GM19395 (cell line): ENCODE results near the gene MTG2.

Experiments used
- ATAC-seq: cut with Tn5 transposase; IDR thresholded peaks from one replicate; pipeline ENCODE4 v1.9.1; 2021; ENCODE audit warnings: mild to moderate bottlenecking, moderate library complexity; ENCODE audit not compliant: unreplicated experiment

Gene MTG2, protein sequence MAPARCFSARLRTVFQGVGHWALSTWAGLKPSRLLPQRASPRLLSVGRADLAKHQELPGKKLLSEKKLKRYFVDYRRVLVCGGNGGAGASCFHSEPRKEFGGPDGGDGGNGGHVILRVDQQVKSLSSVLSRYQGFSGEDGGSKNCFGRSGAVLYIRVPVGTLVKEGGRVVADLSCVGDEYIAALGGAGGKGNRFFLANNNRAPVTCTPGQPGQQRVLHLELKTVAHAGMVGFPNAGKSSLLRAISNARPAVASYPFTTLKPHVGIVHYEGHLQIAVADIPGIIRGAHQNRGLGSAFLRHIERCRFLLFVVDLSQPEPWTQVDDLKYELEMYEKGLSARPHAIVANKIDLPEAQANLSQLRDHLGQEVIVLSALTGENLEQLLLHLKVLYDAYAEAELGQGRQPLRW

DNA sequence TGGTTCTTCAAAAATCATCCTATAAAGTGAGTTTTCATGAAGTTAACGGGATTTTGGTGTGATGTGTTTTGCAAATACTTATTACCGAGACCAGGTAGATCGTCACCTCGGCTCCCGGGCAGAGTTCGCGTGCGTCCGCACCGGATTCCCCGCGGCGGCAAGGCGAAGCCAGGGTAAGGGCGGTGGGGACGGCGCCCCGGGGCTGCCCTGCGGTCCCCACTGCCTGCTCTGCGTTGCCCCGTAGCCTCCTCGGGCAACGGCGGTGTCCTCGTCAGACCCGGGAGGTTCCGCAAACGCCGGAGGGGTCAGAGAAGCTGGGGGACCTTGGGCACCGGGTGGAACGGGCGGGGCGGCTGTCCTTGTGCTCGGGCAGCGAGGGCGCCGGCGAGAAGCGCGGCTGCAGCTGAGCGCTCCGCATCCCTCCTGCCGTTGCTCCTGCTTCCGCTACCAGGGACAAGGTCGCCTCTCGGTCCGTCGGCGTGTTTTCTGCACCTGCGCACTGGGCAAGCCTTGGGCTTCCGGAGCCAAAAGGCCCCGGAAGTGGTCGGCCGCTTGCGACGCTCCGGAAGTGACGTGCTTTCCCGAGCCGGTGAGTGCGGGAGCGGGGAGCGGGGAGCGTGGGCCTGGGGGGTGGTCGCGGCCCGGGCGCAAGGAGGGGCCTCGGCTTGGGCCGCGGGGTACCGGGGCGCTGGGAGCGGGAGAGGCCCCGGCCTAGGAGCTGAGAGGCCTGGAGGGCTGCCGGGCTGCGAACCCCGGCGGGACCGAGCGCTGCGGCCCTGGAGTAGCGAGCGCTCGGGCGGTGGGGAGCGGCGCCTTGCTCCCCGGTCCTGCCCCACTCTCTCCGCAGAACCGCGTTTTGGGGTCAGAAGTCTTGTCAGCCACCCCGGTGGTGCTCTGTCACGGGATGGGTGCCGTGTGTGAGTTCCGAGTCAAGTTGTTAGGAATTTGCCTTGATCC, at the start of gene MTG2:
TSS of gene MTG2 (plus strand) at position 560 of the 957 bp plus-strand sequence. CDS start 10,393 bp downstream, outside the sequence.
- peak; percentile 92 for ATAC-seq

- ATAC-seq: no peak
These were observed 49.6 kb upstream of the MTG2 start for GRCh38 chr20:62133051-62133845.

DNA sequence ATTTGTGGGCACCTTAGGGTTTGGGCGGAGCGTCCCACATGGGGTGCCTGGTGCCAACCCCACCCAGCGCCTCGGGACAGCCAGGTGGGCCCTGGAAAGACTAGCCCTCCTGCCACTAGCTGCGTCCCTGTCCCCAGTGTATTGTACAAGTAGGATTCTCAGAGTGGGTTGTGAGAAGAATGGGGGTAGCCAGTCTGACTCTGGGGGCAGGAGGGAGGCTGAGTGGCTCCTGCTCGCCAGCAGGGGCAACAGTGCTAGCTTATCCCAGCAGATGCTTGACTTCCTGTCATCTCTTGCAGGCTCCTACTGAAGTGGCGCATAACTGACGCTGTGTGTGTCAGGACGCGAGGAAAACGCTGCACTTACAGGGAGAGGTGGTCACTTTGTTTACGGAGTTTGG, 49.0 kb upstream of the MTG2 start:
- ATAC-seq: no peak

DNA sequence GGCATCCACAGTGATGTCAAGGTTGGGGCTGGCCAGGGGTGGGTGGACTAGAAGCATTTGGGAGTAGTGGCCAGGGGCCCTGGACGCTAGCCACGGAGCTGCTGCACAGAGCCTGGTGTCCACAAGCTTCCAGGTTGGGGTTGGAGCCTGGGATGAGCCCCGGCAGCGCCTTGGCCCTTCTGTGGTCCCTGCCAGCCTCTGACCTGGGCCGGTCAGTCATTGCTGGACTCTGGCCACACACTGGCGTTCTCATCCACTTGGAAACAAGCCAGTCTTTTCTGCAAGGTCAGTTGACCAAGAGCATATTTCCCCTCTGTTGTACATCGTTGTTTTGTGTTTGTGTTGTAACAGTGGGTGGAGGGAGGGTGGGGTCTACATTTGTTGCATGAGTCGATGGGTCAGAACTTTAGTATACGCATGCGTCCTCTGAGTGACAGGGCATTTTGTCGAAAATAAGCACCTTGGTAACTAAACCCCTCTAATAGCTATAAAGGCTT, 48.0 kb upstream of the MTG2 start:
- ATAC-seq: no peak

DNA sequence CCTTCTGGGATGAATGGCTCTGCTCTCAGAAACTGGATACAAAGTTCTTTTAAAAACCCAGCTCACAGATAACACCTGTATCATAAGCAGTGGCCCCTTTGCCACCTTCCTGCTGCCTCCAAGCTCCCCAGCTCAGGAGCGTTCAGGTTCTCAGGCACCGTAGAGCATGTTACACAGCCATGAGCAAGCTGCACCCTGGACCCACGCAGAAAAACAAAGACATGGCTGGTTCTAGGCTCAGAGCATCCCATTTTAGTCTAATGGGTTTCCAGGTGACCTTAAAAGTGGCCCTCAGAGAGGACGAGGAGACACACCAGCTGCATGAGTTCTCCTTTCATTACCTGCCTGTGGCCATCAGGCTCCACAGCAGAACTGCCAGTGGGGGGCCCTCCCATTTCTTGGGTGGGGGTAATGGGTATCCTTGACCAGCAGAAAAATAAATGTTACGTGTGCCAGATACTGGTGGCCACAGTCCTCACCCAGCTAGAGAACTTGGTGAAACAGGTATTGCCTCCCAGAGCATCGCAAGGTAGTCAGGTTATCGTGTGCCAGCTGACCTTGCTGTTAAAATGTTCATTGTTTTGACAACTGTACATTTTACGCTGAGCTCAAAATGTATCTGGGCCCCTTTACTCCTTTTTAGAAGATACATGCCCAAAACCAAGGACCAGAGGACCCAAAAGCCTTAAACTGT, 47.1 kb upstream of the MTG2 start:
- ATAC-seq: no peak

GRCh38 chr20:62136283-62137091, 46.3 kb upstream of the MTG2 start:
- no peak for ATAC-seq

- no peak for ATAC-seq
These were observed 45.8 kb upstream of the MTG2 start for GRCh38 chr20:62137092-62137384.

DNA sequence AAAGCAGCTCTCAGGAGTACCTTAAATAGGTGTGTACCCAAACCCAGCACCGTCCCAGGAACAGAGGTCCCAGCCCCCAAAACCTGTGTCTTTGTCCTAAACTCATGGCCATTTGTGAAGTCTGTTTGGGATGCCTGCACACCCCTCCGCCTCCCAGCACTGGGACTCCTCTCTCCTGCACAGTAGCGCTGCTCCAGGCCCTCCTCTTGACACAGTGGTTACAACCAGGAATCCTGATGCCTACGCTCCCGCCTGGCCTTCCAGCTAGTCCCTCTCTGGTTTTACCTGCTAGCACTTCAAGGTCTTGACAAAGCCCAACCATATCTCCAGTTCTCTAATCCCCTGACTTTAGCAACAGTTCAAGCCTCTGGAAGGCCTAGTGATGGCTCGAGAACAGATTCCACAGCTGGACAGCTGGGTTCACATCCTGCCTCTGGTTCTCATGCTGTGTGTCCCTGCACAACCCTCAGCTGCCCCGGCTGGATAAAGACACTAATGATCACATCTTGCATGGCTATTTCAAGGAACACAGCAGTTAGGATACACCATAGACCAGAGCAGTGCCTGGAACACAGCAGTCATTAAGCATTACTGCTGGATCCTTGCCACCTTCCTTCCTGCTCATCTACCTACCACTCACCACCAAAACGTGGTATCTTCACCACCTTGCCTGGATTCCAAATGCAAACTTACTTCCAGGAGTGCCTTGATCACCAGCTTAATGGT, 45.2 kb upstream of the MTG2 start:
- ATAC-seq: no peak

GRCh38 chr20:62138204-62138543, 44.7 kb upstream of the MTG2 start:
- ATAC-seq: no peak

DNA sequence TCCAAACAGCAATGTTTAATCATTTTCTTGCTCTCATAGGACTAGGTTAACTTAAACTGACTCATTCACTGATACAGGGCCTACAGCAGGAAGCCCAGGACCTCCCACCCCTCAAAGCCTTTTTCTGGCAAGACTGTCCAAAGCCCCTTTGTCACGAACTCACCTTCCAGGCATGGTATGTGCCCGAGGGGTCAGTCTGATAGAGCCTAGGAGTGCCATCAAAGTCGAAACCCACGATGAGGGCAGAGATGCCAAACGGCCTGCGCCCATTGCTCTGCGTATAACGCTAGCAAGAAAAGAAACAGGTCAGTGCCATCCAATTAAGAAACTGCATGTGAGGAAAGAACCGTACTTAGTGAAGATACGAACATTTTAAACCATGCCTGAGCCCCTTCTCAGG, 43.9 kb upstream of the MTG2 start:
- ATAC-seq: no peak

- ATAC-seq: no peak
These were observed 43.2 kb upstream of the MTG2 start for GRCh38 chr20:62139636-62140035.

- no peak for ATAC-seq
These were observed 41.8 kb upstream of the MTG2 start for GRCh38 chr20:62141043-62141396.

DNA sequence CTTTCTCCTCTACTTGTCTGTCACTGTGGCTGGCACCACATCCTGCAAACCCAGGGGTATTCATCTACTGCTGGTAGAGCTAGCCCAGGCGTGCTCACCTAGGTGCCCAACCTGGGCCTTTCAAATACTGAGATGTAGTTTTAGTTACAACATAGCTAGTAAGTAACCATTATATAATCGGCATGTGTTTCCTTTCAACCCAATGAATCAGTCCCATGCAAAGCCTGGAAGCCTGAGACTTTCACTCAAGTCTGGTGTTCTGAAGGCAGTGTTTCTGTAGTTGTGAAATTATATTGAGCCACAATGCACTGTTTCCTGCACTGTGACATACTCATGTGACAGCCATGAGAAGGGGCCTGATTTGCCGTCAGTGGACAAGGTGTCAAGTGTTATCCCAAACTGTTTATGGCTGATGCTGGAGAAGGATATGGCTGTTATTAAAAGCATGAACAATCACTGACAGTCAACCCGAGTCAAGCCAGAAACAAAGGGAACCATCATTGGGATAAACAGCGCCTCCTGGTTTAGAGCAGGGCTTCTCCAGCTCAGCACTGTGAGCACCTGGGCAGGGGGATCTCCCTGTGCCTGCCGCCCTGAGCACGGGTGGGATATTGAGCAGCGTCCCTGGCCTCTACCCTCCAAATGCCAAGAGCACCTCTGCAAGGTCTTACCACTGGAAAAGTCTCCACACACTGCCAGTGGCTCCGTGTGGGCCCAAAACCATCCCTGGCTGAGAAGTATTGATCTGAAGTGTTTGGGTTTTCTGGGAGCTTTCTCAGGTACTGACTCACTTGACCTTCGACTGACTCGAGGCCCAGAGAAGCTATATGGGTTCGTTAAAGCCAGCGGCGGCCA, 41.2 kb upstream of the MTG2 start:
- ATAC-seq: no peak

DNA sequence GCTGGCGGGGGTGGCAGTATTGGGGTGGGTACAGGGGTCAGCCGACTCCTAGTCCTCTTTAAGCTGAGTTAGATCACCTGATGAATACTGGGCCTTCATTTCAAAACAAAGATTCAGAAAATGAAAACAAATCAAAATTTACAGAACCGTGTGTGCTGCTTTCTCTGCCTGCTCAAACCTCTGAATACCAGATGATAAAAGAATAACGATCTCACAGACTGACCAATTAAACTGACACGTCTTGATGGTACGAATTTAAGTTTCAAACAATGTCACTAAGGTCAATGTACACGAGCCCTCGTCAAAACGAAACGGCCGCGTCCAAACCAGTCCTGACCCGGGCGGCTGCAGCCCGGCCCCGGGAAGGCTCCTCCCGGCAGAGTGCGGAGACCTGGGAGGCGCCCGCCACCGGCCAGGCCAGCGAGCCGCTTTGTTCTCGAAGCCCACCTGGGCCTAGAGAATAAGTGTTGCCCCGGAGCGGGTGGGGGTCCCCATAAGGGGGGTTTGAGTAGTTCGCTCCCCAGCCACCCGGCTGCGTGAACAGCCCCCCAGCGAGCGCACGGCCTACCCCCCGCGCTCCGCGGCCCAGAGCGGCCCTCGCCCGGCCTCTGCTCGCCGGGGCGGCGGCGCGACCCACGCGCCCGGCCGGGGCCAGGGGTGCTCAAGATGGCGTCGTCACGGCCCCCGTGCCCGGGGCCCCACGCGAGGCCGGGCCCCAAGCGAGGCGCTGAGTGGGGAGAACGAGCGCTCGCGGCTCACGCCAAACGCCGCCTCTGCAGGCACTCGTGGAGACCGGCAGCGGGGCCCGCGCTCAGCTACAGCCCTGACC, 40.4 kb upstream of the MTG2 start:
- peak; percentile 19 for ATAC-seq

- peak; percentile 72 for ATAC-seq
These were observed 39.5 kb upstream of the MTG2 start, which contains the start of the genes PSMA7 and SS18L1 for GRCh38 chr20:62143081-62143956. PSMA7 (minus strand) TSS chr20:62143394; CDS start chr20:62143303, 91 bp downstream. SS18L1 (plus strand) TSS chr20:62143769; CDS start chr20:62143821, 52 bp downstream.
